ENCODE measurements around the gene HIPK2.

- no peak for TF ChIP-seq CTCF (IDR thresholded peaks at IDR 0.05; ENCODE audit: poor library complexity)
- TF ChIP-seq EZH2 (IDR thresholded peaks at IDR 0.05; ENCODE audit: borderline replicate concordance) = no peak
These were observed 49.6 kb downstream of the HIPK2 start for GRCh38 chr7:139728203-139728602.

Data from hepatocyte (in vitro differentiated cells).